ENCODE results near the gene SIGLEC6.

The SIGLEC6 gene

GRCh38 chr19:51531349-51532315, at the start of gene SIGLEC6:
TSS of gene SIGLEC6 (minus strand) at chr19:51531670. CDS start at chr19:51531648, 22 bp downstream.
- DNase-seq: no peak

GRCh38 chr19:51576850-51577249, 45.4 kb upstream of the SIGLEC6 start:
- no peak for DNase-seq

DNA sequence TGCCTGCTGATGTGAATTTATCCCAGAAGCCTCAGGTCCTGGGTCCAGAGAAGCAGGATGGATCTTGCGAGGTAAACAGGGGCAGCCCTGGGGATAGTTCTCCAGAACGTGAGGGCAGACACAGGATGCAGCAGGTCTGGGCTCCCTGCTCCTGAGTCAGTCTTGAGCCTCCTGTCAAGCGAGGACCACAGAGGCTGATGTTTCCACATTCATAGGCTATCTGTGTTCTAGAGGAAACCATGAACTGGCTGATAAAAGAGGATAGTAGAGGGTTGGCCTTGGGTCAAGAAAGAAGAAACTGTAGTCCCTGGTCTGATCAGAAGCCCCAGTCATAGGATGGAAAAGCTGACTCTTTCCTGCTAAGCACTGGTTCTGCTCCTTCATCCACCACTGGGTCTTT, 41.9 kb upstream of the SIGLEC6 start:
- DNase-seq: no peak

DNA sequence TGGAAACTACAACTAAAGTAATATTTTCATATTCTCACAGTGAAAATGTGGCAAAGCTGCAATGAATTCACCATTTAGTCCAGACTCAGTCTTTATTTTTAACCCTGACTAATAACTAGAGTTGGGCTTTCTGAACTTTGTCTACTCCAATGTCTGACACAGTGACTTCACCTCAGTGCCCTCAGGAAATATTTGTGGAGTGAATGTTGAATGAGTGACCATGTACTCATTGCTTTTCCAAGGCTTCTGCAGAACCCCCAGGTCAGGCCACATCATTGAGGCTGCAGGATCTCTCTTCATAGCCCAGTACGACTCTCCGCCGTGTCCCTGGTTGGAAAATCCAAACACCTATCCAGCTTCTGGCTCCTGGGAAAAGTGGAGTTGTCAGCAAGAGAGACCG, 41.4 kb upstream of the SIGLEC6 start:
- no peak for DNase-seq

GRCh38 chr19:51572410-51572809, 40.9 kb upstream of the SIGLEC6 start:
- DNase-seq: no peak

DNA sequence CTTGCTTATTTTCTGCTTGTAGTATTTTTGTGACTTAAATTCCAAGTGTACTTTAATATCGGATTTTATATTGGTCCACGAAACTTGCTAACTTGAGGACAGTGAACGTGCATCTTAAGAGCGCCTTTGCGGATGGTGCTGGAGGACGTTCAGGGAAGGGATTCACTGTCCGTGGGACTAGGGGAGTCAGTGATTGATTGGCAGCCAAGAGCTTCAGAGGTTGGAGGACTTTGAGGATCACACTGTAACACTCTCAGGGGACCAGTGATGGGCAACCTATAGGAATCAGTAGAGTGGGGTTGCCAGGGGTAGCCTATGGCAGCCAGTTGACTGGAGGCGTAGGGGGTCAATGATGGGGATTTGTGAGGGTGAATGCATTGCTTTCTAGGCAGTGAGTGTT, 40.1 kb upstream of the SIGLEC6 start:
- DNase-seq: no peak

GRCh38 chr19:51570962-51571575, 39.6 kb upstream of the SIGLEC6 start, which contains the start of gene ZNF175:
TSS of gene ZNF175 (plus strand) at chr19:51571283. CDS start at chr19:51573330, 2,047 bp downstream.
- peak; percentile 85 for DNase-seq

GRCh38 chr19:51568456-51568855, 37.0 kb upstream of the SIGLEC6 start:
- DNase-seq: no peak

DNA sequence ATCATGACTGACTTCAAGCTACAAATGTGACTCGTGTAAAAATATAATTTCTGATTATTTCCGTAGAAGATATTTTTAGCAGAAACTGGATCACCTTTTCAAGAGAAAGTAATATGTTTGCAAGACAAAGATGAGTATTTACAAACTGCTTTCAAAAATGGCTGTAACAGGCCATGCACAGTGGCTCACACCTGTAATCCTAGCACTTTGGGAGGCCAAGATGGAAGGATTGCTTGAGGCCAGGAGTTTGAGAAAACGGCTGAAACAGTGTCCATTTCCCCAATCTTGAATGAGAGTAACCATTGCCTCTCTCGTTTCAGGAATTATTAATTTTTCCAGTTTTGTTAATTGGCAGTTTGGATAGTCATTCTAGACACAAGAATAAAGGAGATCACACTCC, 36.1 kb upstream of the SIGLEC6 start:
- DNase-seq: no peak

GRCh38 chr19:51566489-51567100, 35.1 kb upstream of the SIGLEC6 start:
- no peak for DNase-seq

DNA sequence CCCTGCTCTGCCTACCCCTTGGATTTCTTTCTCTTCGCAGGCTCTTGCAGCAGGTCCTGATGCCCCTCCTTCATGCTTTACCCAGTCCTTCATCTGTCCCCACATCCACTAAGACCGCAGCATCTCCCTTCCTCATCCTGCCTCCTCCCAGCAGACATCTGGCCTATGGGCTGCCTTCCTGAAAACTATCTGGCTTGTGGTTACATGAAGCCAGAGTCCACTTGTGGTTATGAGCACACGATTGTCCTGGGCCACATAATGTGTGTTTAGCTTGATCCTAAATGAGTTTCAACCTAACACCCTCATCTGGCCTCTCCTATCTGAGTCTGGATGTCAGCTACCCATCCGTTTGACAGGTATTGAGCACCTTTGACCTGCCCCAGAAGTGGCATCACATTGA, 34.1 kb upstream of the SIGLEC6 start:
- no peak for DNase-seq

DNA sequence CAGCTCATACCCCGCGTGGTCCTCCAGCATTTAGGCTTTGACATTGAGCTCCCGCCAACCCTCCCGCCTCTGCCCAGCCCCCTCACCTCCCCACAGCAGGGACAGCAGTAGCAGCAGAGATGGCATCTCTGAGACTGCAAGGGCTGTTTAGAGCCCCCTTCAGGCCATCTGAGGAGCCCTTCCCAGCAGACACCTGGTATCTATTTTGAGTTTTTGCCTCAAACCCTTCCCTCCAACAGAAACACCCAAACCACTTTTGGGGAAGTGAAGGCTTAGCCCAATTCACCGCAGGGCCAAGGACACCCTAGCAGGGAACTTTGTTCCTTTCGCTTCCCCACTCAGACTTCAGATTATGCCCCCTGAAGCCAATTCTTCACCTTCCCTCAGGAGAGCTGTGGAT, 33.3 kb upstream of the SIGLEC6 start:
- no peak for DNase-seq

DNA sequence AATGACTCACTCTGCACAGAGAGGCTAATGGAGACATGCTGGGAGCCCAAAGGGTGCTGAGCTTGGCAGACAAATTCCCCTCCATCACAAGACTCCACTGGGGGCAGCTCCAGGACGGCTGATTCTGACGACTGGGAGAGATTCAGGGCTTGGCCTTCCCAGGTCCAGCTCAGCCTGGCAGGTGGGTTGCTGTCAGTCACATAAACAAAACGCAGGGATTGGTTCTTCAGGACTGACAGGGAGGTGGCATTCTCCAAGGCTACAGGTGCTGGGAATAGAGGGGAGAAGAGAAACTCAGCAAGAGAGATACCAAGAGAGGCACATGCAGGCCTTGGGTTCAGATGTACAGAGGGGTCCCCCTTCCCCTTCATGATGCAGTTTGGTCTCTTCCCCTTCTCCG, 28.9 kb upstream of the SIGLEC6 start:
- no peak for DNase-seq

GRCh38 chr19:51559240-51559639, 27.8 kb upstream of the SIGLEC6 start:
- DNase-seq: no peak

DNA sequence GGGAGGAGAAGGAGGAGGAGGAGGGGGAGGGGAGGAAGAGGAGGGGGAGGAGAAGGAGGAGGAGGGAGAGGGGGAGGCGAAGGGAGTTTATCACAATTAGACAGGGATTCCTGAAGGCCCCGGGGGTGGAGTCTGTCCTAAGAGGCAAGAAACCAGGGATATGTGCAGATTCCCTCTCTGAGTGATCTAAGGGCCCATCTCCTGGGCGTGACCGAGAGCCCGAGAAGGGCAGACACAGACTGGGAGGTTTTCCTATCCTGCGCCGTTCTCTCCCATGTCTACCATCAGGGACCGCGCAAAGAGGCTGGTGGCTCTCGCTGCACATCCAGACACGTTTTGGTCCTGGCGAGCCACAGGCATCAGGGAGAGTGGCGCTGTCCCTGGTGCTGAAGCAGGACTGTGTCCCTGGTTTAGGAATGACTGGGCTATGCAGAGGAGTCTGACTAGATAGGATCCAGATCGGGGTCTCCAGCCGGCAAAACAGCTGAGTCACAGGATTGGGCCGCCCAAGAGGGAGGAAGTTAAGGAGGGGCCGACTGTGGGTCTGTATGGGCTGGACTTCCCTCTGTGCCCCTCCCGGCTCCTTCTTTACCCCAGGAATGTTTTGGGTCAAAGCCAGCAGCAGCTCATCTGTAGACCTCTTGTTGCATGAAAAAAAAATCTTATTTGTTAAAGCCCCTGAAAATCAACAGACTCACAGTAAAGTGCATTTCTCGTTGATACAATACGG, 21.7 kb upstream of the SIGLEC6 start:
- peak; percentile 28 for DNase-seq

DNA sequence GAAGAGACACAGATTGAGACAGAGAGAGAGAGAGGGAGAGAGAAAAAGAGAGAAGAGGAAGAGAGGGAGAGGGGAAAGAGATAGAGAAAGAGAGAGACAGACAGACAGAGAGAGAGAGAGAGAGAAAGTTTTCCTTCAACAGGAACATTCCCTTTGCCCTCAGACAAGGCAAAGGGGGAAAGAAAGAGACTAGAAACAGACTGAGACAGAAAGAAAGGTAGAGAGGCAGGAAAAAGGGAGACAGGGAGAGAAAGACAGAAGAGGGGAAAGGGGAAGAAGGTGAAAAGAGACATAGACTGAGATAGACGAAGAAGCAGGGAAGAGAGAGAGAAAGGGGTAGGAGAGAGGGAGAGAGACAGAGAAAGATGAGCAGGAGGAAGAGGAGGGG, 21.1 kb upstream of the SIGLEC6 start:
- DNase-seq: no peak

DNA sequence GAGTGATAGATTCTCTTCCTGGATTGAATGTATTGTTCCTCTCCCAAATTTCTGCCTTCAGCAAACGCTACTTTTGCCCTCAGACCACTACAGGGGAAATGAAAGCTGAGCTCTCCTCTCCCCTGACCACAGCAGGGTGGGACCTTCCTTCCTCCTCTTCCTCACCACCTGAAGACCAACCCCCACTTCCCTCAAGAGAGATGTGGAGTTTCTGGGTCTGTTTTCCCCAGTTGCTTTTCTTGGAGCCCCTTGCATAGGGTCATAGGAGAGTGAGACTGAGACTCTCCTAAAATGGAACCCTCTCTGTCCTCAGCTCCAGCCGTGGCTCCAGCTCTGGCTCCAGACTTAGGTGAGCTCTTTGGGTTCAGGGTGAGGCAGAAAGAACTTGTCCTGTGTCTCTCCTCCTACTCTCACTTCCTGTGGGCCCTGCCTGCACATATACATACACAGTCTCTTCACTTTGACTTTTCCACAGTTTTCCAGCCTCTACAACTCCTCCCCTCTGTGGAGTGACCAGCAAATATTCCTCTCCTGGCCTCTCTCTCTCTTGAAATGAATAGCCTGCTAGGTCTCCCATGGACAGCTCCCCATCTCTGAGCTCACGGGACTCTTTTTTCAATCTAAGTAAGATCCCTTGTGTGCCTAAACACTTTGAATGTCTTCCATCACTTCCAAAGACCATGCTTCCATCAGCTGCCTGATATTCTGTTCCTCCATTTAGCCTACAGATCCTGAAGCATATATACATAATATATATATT, 20.4 kb upstream of the SIGLEC6 start:
- no peak for DNase-seq

DNA sequence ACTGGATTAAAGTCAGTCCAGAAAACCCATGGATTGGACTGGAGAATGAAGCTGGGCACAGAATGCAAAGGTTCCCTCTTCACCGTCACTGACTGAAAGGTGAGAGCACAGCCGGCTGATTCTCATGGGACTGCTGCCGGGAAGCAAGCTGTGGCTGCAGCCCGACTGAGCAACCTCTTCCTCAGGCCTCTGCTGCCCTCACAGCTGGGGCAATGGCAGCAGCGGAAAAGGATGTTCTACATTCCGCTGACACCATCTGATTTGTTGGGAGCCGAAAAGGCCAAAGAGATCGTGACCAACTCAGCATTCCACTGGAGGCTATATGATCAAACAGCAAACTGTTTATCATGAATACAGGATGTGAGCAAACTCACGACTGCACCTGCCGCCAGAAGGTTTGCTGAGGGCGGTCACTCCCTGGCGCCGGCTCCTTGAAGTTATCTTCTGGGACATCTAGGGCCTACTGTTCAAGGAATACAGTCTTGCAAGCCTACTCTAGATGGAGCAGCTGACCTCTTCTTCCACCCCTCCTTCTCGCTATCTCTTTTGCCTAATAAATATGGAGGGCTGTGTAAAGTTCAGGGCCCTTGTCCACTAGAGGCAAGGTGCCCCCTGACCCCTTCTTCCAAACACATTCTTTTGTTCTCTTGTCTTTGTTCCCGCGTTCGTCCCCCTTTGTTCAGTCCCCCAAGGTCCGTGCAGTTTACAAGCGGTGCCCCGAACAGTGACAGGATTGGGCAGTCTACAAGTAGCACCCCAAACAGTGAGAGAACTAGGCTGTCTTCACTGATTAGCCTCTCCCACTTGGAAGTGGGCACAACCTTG, 19.6 kb upstream of the SIGLEC6 start:
- DNase-seq: no peak

GRCh38 chr19:51549533-51550324, 18.3 kb upstream of the SIGLEC6 start:
- DNase-seq: no peak

- DNase-seq: no peak
Measured at GRCh38 chr19:51548891-51549305, 17.4 kb upstream of the SIGLEC6 start.
